Glomerular endothelial cell (primary cell): ENCODE measurements around the gene SDC1. TPM values are rescaled to one million over a fixed set of nuclear protein-coding genes. Genes with fewer than 3 reads are reported as not detected.

Source experiments
- DNase-seq: peaks from one replicate; pipeline ENCODE4 v3.0.0-alpha.2; 2011; ENCODE audit warnings: low read depth, low spot score; ENCODE audit errors: extremely low read depth
- total RNA-seq: library from RNA; depleted of rRNA; stranded (reverse); fragments of >200 nt; gene quantifications from 2 replicates; pipeline ENCODE4 v1.2.3, GENCODE V29; 2015

Gene SDC1
- total RNA-seq, 1 donor from 2014 or later, result 7.4 TPM

DNA sequence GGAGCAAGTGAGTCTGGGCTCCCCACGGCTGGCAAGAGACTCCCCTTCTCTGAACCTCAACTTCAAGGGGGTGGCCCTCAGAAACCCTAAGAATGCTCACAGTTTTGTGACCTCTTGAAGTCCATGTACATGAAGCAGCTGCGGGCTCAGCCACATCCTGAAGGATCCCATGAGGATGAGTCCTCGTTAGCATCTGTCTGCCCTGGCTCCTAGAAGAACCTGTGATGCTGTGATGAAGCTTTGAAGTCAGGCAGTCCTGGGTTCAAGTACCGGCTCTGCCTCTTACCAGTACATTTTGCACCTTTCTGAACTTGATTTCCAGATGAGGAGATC, 38.1 kb downstream of the SDC1 start:
- no peak for DNase-seq

DNA sequence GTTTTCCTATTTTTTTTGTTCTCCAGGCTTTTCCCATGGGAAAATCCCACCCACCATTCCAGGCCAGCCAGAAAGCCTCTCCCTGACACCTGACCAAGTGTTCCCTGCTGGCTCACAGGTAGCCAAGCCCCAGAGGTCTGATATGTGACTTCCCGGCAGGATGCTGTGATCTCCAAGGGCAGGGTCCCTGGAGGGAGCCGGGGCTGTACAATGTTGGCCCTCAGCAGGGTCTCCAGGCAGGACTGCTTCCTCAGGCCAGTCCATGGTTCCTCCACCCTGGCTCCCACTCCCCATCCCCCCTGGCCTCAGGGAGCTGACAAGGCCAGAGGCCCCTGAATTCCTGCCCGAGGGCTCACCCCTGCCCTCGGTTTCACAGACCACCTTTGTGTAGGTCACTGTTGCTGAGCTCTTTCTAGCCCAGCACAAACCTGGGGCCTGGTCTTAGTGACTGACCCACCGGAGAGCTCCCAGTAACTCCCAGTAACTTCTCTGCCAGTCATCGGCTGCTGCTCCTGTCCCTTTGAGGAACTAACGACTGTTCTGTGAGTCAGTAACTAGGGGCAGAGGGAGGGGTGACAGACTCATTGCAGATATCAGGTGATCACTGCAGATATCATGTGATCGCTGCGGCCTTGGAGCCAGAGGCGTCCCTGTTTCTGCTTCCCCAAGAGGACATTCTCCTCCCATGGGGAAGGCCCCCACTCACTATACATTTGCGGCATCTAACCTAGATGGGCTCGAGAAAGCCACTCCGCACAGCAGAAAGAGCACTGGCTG, 38.7 kb downstream of the SDC1 start:
- no peak for DNase-seq

DNA sequence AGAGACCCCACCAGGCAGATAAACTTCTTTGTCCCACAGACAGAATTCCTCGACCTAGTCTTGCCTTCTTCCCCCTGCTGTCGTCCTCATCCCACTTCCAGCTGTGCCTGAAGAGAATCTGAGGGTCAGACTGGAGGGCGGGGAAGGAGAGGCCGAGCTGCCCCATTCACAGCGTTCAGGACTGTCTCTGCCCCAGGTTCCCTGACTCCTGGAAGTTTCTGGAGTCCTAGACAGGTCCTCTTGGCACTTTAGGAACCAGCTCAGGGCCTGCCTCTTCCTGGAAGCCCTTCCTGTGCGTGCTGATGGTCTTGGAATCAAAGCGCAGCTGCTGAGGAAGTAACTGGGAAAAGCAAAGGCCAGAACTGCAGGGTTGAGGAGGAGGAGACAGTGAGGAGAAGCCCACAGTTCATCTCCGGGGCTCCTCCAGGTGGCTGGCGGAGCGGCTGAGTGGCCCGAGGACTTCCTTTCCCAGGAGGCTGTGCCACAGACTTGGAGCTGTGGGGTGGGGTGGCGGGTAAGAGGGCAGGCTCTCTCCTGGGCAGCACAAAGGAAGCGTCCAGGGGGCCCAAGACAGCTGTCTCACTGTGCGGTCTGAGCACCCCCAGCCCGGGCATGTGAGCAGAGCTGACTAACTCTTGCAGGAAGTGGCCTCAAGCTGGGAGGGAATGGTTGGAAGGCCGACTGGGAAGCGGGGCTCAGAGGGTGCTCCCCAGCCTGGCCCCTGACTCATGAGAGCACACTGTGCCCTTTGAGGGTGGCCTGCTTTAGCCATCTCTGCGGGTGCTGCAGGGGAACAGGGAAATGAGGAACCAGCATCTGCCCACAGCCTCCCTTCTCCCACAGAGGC, 39.5 kb downstream of the SDC1 start:
- no peak for DNase-seq

DNA sequence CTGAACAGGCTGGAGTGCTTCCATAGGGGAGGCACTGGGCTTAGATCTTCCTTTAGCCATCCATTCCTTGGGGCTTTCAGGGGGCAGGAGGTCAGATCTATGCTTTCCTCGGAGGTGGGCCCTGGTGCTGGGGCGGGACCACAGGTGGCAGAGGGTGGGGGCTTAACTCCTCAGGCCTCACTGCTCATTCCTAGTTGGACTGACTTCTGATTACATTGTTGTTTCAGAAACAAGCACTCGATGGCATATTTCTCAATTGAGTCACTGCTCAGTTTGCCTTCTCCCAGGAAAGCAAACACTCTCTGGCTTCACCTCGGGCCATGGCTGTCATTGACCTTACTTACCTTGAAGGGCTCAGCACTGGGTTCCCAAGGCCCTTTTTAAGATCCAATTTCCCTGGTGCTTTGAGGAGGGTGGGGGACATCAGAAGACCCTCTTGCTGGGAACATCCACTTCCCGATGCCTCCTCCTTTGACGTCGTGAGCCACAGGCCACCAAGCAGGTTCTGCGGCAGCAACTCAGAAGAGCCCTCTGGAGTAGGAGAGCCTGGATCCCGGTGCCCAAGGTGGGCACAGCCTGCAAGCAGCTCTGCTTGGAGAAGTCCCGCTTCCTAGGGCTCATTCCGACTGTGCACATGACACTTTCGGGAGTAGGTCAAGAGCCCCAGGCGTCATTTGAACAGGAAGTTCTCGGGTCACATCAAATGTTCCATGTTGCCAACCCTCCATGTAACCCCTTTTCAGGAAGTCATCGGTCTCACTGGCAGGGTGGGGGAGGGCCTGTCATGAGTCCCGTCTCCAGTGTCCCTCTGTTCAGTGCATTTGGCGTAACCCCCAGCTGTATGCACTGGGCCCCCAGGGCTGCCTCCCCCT, 40.6 kb downstream of the SDC1 start:
- no peak for DNase-seq

DNA sequence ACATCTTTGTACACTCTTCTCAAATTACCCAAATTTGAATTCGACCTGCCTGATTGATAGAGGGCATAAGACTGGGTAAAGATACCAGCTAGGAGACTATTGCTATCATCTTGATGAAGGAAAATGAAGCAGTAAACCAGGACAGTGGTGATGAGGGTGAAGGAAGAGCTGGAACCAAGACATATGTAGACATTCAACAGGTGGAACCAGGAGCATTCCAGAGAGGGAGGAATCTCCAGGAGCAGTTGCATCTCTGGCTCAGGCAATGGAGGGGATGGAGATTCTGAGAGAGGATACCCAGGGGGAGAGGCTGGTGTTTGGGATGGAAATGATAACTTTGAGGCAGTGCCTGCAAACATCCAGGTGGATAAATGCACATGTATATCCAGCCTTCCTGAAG, 41.6 kb downstream of the SDC1 start:
- DNase-seq, result no peak

DNA sequence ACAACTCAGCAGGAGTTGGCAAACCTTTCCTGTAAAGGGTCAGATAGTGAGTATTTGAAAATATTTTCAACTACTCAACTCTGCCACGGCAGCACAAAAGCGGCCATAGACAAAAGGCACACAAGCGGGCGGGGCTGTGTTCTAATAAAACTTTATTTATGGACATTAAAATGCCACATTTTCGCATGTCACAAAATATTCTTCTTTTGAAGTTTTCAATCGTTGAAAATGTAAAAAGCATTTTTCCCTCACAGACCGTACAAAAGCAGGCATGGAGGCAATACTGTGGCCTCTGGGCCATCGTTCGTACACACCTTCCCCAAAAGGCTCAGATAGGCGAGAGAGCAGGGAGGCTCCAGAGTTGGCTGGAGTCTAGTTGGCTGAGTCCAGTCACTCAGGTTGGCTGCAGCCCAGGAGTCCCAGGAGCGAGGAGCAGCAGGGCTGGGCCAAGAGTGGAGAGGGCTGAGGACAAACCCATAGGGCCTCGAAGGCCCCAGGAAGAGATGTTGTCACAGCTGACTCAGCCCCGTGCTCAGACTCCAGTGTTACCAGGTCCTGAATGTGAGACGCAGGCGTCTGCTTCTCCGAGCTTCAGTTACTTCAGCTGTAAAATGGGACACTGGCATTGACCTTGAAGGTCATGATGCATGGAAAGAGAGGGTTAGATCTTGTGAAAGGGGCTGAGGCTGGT, 42.5 kb downstream of the SDC1 start:
- no peak for DNase-seq

GRCh38 chr2:20181761-20182160, 43.2 kb downstream of the SDC1 start:
- no peak for DNase-seq

GRCh38 chr2:20180676-20181648, 44.0 kb downstream of the SDC1 start:
- DNase-seq, result no peak

DNA sequence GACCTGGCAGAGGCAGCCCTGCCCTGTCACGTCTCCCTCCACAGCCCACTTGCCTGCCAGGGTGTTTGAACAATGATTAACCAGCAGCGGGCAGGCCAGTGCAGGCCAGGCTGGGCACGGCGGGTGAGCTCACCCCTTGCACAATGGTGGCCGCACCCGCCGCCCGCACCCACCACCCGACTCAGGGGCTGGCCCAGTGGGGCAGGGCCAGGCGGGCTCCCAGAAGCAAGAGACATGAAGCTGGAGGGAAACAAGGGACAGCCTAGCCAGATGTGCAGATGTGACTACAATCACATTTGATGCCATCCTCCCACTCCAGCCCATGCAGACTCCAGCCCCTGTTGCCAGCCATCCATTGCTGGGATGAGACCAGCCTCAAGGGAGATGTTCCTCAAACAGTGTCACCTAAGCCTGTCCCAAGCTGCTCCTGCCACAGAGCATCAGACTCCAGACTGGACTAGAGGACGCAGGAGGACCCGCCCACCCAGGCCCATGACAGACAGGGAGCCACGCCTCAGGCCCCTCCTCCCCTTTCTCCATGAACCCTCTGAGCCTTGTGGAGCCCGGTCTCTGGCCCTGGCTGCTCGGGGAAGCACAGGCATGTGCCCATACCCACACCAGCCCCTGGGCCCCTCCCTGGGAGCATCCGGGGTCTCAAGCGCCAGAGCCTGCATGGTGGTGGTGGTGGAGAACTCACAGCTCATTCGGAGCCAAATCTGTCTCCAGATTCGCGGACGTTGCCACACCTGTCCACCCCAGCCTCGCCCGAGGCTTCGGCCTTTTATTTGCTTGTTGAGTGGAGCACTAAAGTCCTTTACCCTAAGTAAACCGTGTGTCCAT, 45.0 kb downstream of the SDC1 start:
- no peak for DNase-seq

DNA sequence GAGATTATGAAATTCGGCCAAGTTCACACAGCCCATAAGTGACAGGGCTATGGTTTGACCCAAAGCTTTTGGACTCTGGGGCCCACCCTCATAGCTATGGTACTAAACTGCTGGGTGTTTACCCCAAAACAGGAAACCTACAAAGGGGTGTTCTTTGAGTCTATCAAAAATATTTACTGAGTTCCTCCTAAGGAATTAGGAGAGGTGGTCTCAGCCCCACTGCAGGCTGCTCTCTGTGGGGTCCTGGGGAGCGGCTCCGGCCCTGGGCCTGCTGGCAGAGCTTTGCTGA, 45.5 kb downstream of the SDC1 start:
- no peak for DNase-seq

- no peak for DNase-seq
Measured at GRCh38 chr2:20178666-20179465, 46.1 kb downstream of the SDC1 start.

GRCh38 chr2:20178249-20178607, 46.7 kb downstream of the SDC1 start:
- no peak for DNase-seq

GRCh38 chr2:20177556-20178248, 47.2 kb downstream of the SDC1 start:
- DNase-seq, result no peak

DNA sequence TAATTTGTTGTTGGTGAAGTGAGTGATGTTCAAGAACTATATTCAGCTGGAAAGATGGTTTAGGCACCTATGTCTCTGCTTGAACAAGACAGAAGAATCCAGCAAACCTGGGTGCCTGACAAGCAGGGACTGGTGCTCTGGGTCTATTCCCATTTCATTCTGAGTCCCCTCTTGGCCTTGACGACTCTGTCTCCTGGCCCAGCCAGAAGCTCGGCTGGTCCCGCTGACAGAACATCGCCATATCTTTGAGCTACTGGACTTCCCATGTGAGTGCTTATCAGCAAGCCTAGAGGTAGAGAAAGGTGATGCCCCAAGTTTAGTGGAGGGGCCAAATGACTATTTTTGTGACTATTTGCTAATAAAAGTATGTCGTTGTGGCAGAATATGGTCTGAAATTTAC, 48.2 kb downstream of the SDC1 start:
- DNase-seq, result no peak

GRCh38 chr2:20175931-20176330, 49.0 kb downstream of the SDC1 start:
- no peak for DNase-seq

GRCh38 chr2:20175267-20175666, 49.7 kb downstream of the SDC1 start:
- no peak for DNase-seq

- DNase-seq, result no peak
Measured at GRCh38 chr2:20174410-20174809, 50.5 kb downstream of the SDC1 start.
